Lower leg skin (tissue), 4 donors: Measurements from ENCODE around the gene SNRK. TPM values are rescaled to one million over a fixed set of nuclear protein-coding genes. Genes with fewer than 3 reads are reported as not detected.

Experiments
- DNase-seq, 2 donors: peaks; one replicate each; pipeline ENCODE4 v3.0.0-alpha.2; 2019; ENCODE audit warnings: low spot score in 2 of 2
- H3K4me3 ChIP-seq: fragments of 200-600 bp; sonication (generic); 2 replicates; pipeline ENCODE4 v1.5.1; 2017; ENCODE audit warnings: mild to moderate bottlenecking, low read depth; ENCODE audit not compliant: poor library complexity, severe bottlenecking
- CTCF ChIP-seq, 3 donors: fragments of 450-650 bp; IDR thresholded peaks; one replicate each; pipeline ENCODE4 v1.5.1; 2016; ENCODE audit warnings: antibody characterized with exemption in 3 of 3, mild to moderate bottlenecking in 3 of 3, moderate library complexity in 2 of 3
- POLR2A ChIP-seq, 2 donors: fragments of 450-650 bp; IDR thresholded peaks; one replicate each; pipeline ENCODE4 v1.6.1; 2016 to 2017; ENCODE audit warnings: antibody characterized with exemption in 2 of 2, mild to moderate bottlenecking in 1 of 2, moderate library complexity in 1 of 2
- WGBS, 2 donors: methylation state at CpG; one replicate each; pipeline ENCODE4 v1.1.5; 2018; 5-methylcytosine and 5-hydroxymethylcytosine counted together
- intact Hi-C: fragments of 100-400 bp; cut with DNase I; formaldehyde crosslinking; loops from one replicate; pipeline ENCODE4 v1.15.0; 2023; ENCODE audit warnings: low total_unique reads
- total RNA-seq, 4 donors: library from RNA; depleted of rRNA; stranded (reverse); fragments of >200 nt; gene quantifications; one replicate each; pipeline ENCODE4 v1.1.0, GENCODE V29; 2016

The SNRK gene
- total RNA-seq, 4 donors from 2014 or later, result 59.8 to 180 (median 79.9) TPM

- WGBS, 2 donors, result 25 to 94% methylated on average over 1 of the region's 1 CpG
- DNase-seq, result no peak
These were observed 105.3 kb downstream of the SNRK start for GRCh38 chr3:43391621-43392020.

GRCh38 chr3:43394041-43394554, 107.8 kb downstream of the SNRK start:
- H3K4me3 ChIP-seq, result no peak overlapping the region
- peak; percentile 33 to 85 for DNase-seq
- WGBS, 2 donors, result 56 to 59% methylated on average over 2 of the region's 2 CpGs
- TF ChIP-seq POLR2A (IDR thresholded peaks at IDR 0.05) (no peak), CTCF (IDR thresholded peaks at IDR 0.05) (no peak)
- intact Hi-C loops, result no loop called here

More at GRCh38 chr3:43391621-43392020, 105.3 kb downstream of the SNRK start:
- no peak overlapping the region for H3K4me3 ChIP-seq
- intact Hi-C loops, result no loop called here
- TF ChIP-seq CTCF (IDR thresholded peaks at IDR 0.05) (no peak), POLR2A (IDR thresholded peaks at IDR 0.05) (no peak)

GRCh38 chr3:43399034-43399433, 112.7 kb downstream of the SNRK start:
- WGBS, 2 donors, result 70 to 71% methylated on average over 6 of the region's 6 CpGs
- DNase-seq, result no peak
- no peak overlapping the region for H3K4me3 ChIP-seq
- TF ChIP-seq POLR2A (IDR thresholded peaks at IDR 0.05) (no peak), CTCF (IDR thresholded peaks at IDR 0.05) (no peak)
- intact Hi-C loops, result no loop called here

GRCh38 chr3:43400167-43400566, 113.8 kb downstream of the SNRK start:
- TF ChIP-seq CTCF (IDR thresholded peaks at IDR 0.05), result no peak
- TF ChIP-seq POLR2A (IDR thresholded peaks at IDR 0.05), result no peak
- H3K4me3 ChIP-seq, result no peak overlapping the region
- no peak for DNase-seq
- intact Hi-C loops, result no loop called here
- WGBS, 2 donors, result 41 to 43% methylated on average over 1 of the region's 1 CpG

Other genes starting within 250 kb of the SNRK start
- gene POMGNT2, start 180.5 kb upstream of the SNRK start, total RNA-seq, result 10 to 100 TPM; 16.5 to 27.6 (median 23.5) TPM